Measurements from ENCODE around the gene EXOSC10. TPM values are rescaled to one million over a fixed set of nuclear protein-coding genes. Genes with fewer than 3 reads are reported as not detected.

Gene EXOSC10
- polyA plus RNA-seq, 2 of the 4 experiments (the other 2 are of a cell fraction), result 45.4 to 76.9 TPM

DNA sequence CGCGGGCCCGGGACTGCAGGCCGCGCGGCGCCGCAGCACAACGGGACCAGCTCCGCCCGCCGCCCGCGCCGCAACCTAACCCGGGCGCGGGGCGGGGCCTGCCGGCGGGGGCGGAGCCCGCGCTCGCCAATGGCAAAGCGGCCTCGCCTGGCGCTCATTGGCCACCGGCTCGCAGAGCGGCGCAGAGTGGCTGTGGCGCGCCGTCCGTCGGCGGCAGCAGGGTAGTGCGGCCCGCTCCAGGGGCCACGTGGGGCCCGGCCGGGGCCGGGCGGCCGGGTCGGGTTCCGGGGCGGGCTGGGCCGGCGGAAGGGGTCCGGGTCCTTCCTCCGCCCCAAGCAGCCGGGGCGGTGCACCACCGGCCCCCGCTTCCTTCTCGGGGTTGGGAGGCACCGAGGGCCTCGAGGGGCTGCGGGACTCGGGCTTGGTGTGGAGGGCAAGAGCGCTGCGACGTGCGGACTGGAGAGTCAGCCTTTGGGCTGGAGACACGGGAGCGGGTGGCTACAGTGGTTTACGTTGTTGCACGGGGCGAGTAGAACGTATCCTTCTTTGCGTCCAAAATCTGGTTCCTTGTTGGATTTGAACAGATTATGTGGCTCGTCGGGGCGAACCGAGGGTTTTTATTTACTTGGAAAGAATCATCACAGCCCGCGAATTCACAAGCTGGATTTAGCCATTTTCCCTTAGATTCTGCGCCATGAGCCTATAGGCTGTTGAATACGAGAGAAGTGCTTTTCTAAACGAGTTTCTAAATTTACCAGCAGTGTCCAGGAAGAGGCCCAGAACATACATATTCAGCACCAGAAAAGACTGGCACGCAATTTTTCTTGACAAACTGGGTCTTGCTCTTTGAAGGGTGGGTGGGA is 39.5 kb downstream of the EXOSC10 start, which contains the start of gene SRM:
Gene SRM (minus strand): TSS at position 51 of the 863 bp plus-strand sequence. CDS start 75 bp downstream, outside the sequence.
- no peaks in the 10 kb centered on the region for H3K9me3 ChIP-seq
- DNase-seq (ENCODE audit: low read depth in 1 of 2, low spot score in 1 of 2) (peak; percentile 83 to 89), ATAC-seq (peak; percentile 95 to 97), FAIRE-seq (no peak)
- TF ChIP-seq, protein P1, sequence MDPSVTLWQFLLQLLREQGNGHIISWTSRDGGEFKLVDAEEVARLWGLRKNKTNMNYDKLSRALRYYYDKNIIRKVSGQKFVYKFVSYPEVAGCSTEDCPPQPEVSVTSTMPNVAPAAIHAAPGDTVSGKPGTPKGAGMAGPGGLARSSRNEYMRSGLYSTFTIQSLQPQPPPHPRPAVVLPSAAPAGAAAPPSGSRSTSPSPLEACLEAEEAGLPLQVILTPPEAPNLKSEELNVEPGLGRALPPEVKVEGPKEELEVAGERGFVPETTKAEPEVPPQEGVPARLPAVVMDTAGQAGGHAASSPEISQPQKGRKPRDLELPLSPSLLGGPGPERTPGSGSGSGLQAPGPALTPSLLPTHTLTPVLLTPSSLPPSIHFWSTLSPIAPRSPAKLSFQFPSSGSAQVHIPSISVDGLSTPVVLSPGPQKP (IDR thresholded peaks at IDR 0.05; ENCODE audit: low read depth, low read length), result no peak
- TF ChIP-seq RARB (CRISPR knock-in tag; IDR thresholded peaks at IDR 0.05), result no peak
- no peak for TF ChIP-seq HOXB13 (CRISPR knock-in tag; IDR thresholded peaks at IDR 0.05; ENCODE audit: low read depth)
- TF ChIP-seq SREBF2 (IDR thresholded peaks at IDR 0.05), result no peak
- TF ChIP-seq NPAS2 (CRISPR knock-in tag; IDR thresholded peaks at IDR 0.05; ENCODE audit: borderline replicate concordance), result no peak
- TF ChIP-seq CHD2 (IDR thresholded peaks at IDR 0.05; ENCODE audit: low read length, partially characterized antibody), result no peak
- TF ChIP-seq HOXB5 (CRISPR knock-in tag; IDR thresholded peaks at IDR 0.05), result no peak
- TF ChIP-seq SMC3 (IDR thresholded peaks at IDR 0.05), result no peak
- peak; percentile 31 to 54; a peak in 2 of 5 replicates for TF ChIP-seq JUN (IDR thresholded peaks at IDR 0.05)
- 0 out of 2 replicates have a peak, but pooled peaks have one; percentile 48 for TF ChIP-seq TP53 (CRISPR knock-in tag; IDR thresholded peaks at IDR 0.05)
- no peak for TF ChIP-seq KDM1A (IDR thresholded peaks at IDR 0.05; ENCODE audit: low read depth)
- no peak for TF ChIP-seq POLR2AphosphoS2 (conservative IDR thresholded peaks at IDR 0.05; ENCODE audit: low read length)
- TF ChIP-seq, protein P2, sequence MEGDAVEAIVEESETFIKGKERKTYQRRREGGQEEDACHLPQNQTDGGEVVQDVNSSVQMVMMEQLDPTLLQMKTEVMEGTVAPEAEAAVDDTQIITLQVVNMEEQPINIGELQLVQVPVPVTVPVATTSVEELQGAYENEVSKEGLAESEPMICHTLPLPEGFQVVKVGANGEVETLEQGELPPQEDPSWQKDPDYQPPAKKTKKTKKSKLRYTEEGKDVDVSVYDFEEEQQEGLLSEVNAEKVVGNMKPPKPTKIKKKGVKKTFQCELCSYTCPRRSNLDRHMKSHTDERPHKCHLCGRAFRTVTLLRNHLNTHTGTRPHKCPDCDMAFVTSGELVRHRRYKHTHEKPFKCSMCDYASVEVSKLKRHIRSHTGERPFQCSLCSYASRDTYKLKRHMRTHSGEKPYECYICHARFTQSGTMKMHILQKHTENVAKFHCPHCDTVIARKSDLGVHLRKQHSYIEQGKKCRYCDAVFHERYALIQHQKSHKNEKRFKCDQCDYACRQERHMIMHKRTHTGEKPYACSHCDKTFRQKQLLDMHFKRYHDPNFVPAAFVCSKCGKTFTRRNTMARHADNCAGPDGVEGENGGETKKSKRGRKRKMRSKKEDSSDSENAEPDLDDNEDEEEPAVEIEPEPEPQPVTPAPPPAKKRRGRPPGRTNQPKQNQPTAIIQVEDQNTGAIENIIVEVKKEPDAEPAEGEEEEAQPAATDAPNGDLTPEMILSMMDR (IDR thresholded peaks at IDR 0.05), result no peak
- no peak for TF ChIP-seq FOSB (CRISPR knock-in tag; IDR thresholded peaks at IDR 0.05)
- TF ChIP-seq HOXA7 (CRISPR knock-in tag; IDR thresholded peaks at IDR 0.05), result no peak
- TF ChIP-seq, protein P3, sequence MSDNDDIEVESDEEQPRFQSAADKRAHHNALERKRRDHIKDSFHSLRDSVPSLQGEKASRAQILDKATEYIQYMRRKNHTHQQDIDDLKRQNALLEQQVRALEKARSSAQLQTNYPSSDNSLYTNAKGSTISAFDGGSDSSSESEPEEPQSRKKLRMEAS (IDR thresholded peaks at IDR 0.05), result peak; percentile 79
- no peak for TF ChIP-seq CHD4 (IDR thresholded peaks at IDR 0.05; ENCODE audit: borderline replicate concordance)
- TF ChIP-seq PHF8 (IDR thresholded peaks at IDR 0.05; ENCODE audit: borderline replicate concordance, low read depth), result peak; percentile 43; the same call in 1 of the 2 replicates
- TF ChIP-seq MYC (IDR thresholded peaks at IDR 0.05; ENCODE audit: borderline replicate concordance, low read length), result peak; percentile 75; the same call in 1 of the 2 replicates
- no peak for TF ChIP-seq ZC3H11A (IDR thresholded peaks at IDR 0.05)
- TF ChIP-seq, protein P4, sequence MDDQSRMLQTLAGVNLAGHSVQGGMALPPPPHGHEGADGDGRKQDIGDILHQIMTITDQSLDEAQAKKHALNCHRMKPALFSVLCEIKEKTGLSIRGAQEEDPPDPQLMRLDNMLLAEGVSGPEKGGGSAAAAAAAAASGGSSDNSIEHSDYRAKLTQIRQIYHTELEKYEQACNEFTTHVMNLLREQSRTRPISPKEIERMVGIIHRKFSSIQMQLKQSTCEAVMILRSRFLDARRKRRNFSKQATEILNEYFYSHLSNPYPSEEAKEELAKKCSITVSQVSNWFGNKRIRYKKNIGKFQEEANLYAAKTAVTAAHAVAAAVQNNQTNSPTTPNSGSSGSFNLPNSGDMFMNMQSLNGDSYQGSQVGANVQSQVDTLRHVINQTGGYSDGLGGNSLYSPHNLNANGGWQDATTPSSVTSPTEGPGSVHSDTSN (IDR thresholded peaks at IDR 0.05), result no peak
- peak; percentile 82 for TF ChIP-seq POLR2A (IDR thresholded peaks at IDR 0.05; ENCODE audit: low read length)
- TF ChIP-seq, protein P5, sequence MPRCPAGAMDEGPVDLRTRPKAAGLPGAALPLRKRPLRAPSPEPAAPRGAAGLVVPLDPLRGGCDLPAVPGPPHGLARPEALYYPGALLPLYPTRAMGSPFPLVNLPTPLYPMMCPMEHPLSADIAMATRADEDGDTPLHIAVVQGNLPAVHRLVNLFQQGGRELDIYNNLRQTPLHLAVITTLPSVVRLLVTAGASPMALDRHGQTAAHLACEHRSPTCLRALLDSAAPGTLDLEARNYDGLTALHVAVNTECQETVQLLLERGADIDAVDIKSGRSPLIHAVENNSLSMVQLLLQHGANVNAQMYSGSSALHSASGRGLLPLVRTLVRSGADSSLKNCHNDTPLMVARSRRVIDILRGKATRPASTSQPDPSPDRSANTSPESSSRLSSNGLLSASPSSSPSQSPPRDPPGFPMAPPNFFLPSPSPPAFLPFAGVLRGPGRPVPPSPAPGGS (IDR thresholded peaks at IDR 0.05), result peak; percentile 65; the same call in 1 of the 3 replicates
- TF ChIP-seq, protein P6, sequence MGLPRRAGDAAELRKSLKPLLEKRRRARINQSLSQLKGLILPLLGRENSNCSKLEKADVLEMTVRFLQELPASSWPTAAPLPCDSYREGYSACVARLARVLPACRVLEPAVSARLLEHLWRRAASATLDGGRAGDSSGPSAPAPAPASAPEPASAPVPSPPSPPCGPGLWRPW (IDR thresholded peaks at IDR 0.05), result no peak
- ChIA-PET POLR2A (interaction anchor here (0.6 to 1.0 kb wide), 2 partner anchors 8 to 22 kb away, joined by 3 read pairs; no protein-coding TSS in a partner anchor), CTCF (interaction anchor here (0.6 to 2.8 kb wide), 3 partner anchors 20 to 22 kb away, joined by 3 to 15 read pairs (median 3); no protein-coding TSS in a partner anchor)
- H3K4me2 ChIP-seq, result peak within 1 kb of the TSS; percentile 91
- H3K27ac ChIP-seq, result peak within 1 kb of the TSS; percentile 95 to 100
- H3K4me3 ChIP-seq, result peak within 1 kb of the TSS; percentile 97
- H3K4me1 ChIP-seq, result peaks cover 9% of the 10 kb centered on the region; the same call in 2 of the 3 replicates
- WGBS (ENCODE audit: missing lambda C conversion rate), result 2% methylated on average over 10 of the region's 83 CpGs

All from A549 (cell line).